Testis (tissue), 3 donors: ENCODE results near the gene CCDC73. TPM values are rescaled to one million over a fixed set of nuclear protein-coding genes. Genes with fewer than 3 reads are reported as not detected.
A peak's percentile ranks its signal among the peaks of the same experiment; 100 is the strongest.

Experiments
- DNase-seq: peaks from one replicate; pipeline ENCODE4 v3.0.0-alpha.2; 2019
- H3K27ac ChIP-seq, 2 donors: fragments of 200-600 bp; sonication (generic); one replicate each; pipeline ENCODE4 v1.5.1; 2019
- H3K27me3 ChIP-seq: fragments of 200-600 bp; sonication (generic); one replicate; pipeline ENCODE4 v1.5.1; 2019
- H3K36me3 ChIP-seq: fragments of 200-600 bp; sonication (generic); one replicate; pipeline ENCODE4 v1.5.1; 2017; ENCODE audit warnings: low read depth; ENCODE audit errors: missing control alignments
- H3K4me1 ChIP-seq: fragments of 200-600 bp; sonication (generic); one replicate; pipeline ENCODE4 v1.5.1; 2019
- H3K4me3 ChIP-seq, 2 donors: fragments of 200-600 bp; sonication (generic); one replicate each; pipeline ENCODE4 v1.5.1; 2017 to 2019
- H3K9me3 ChIP-seq: fragments of 200-600 bp; sonication (generic); one replicate; pipeline ENCODE4 v1.5.1; 2017
- CTCF ChIP-seq, 3 experiments: fragments of 450-650 bp in 2 of 3; fragments of 200-600 bp in 1 of 3; sonication (generic) in 1 of 3; IDR thresholded peaks; one replicate each; pipeline ENCODE4 v1.5.1; 2016 to 2019; ENCODE audit warnings: antibody characterized with exemption in 3 of 3, mild to moderate bottlenecking in 2 of 3, moderate library complexity in 1 of 3
- POLR2A ChIP-seq: fragments of 450-650 bp; IDR thresholded peaks from one replicate; pipeline ENCODE4 v1.6.1; 2017; ENCODE audit warnings: antibody characterized with exemption, mild to moderate bottlenecking, moderate library complexity
- WGBS, 2 donors: methylation state at CpG; one replicate each; pipeline ENCODE4 v1.1.5; 2018; 5-methylcytosine and 5-hydroxymethylcytosine counted together
- intact Hi-C: fragments of 100-400 bp; cut with DNase I; formaldehyde crosslinking; loops from one replicate; pipeline ENCODE4 v1.15.1; 2023; ENCODE audit warnings: low total_unique reads
- polyA plus RNA-seq: library from polyadenylated mRNA; stranded (reverse); fragments of 350-450 nt; fragmentation: Illumina TruSeq; extraction: RNeasy Lipid Tissue Mini Kit (QIAGEN cat#74804); gene quantifications from one replicate; pipeline ENCODE4 v1.2.3, GENCODE V29; 2014; ENCODE audit warnings: low read depth, low replicate concordance; ENCODE audit not compliant: insufficient read depth
- total RNA-seq, 2 donors: library from RNA; depleted of rRNA; stranded (reverse); fragments of >200 nt; gene quantifications; one replicate each; pipeline ENCODE4 v1.2.3, GENCODE V29; 2016

The CCDC73 gene
- total and polyA plus RNA-seq, 3 donors from 2014 or later, result 1.0 to 14.3 (median 6.6) TPM

- no peak for DNase-seq
- Histone ChIP-seq H3K4me1 (no peaks in the 10 kb centered on the region), H3K9me3 (no peaks in the 10 kb centered on the region), H3K27ac (no peak overlapping the region), H3K27me3 (no peaks in the 10 kb centered on the region), H3K4me3 (no peak overlapping the region), H3K36me3 (no peaks in the 10 kb centered on the region)
- intact Hi-C loops, result no loop called here
- WGBS, 2 donors, result 83 to 84% methylated on average over 2 of the region's 2 CpGs
- TF ChIP-seq CTCF (IDR thresholded peaks at IDR 0.05) (no peak), POLR2A (no peak)
These were observed 24.7 kb upstream of the CCDC73 start for GRCh38 chr11:32819187-32819586.

- no peak overlapping the region for H3K27ac ChIP-seq
- DNase-seq, result no peak
- TF ChIP-seq POLR2A, result no peak
- TF ChIP-seq CTCF (IDR thresholded peaks at IDR 0.05), result no peak
- 84 to 85% methylated on average over 3 of the region's 3 CpGs for WGBS, 2 donors
- no peaks in the 10 kb centered on the region for H3K4me1 ChIP-seq
- H3K4me3 ChIP-seq, result no peak overlapping the region
- no peaks in the 10 kb centered on the region for H3K36me3 ChIP-seq
- H3K27me3 ChIP-seq, result no peaks in the 10 kb centered on the region
- no peaks in the 10 kb centered on the region for H3K9me3 ChIP-seq
- intact Hi-C loops, result no loop called here
These were observed 23.4 kb upstream of the CCDC73 start for GRCh38 chr11:32817852-32818183.

GRCh38 chr11:32817181-32817851 lies 22.9 kb upstream of the CCDC73 start:
- TF ChIP-seq CTCF (IDR thresholded peaks at IDR 0.05) (no peak), POLR2A (no peak)
- no peak overlapping the region for H3K27ac ChIP-seq
- H3K9me3 ChIP-seq, result no peaks in the 10 kb centered on the region
- DNase-seq, result no peak
- intact Hi-C loops, result no loop called here
- no peaks in the 10 kb centered on the region for H3K27me3 ChIP-seq
- no peak overlapping the region for H3K4me3 ChIP-seq
- no peaks in the 10 kb centered on the region for H3K4me1 ChIP-seq
- 88 to 94% methylated on average over 4 of the region's 4 CpGs for WGBS, 2 donors
- H3K36me3 ChIP-seq, result no peaks in the 10 kb centered on the region

GRCh38 chr11:32809313-32809712 lies 14.9 kb upstream of the CCDC73 start:
- Histone ChIP-seq H3K36me3 (no peaks in the 10 kb centered on the region), H3K4me3 (no peak overlapping the region), H3K4me1 (no peaks in the 10 kb centered on the region), H3K27me3 (no peaks in the 10 kb centered on the region), H3K9me3 (no peaks in the 10 kb centered on the region), H3K27ac (no peak overlapping the region)
- WGBS, 2 donors, result 37 to 59% methylated on average over 3 of the region's 3 CpGs
- TF ChIP-seq POLR2A (no peak), CTCF (IDR thresholded peaks at IDR 0.05) (peak in 2 of 3 experiments; percentile 49 to 59)
- intact Hi-C loops, result no loop called here
- DNase-seq, result peak; percentile 87

- H3K36me3 ChIP-seq, result no peaks in the 10 kb centered on the region
- no peak overlapping the region for H3K27ac ChIP-seq
- TF ChIP-seq CTCF (IDR thresholded peaks at IDR 0.05), result no peak
- TF ChIP-seq POLR2A, result no peak
- intact Hi-C loops, result loop anchor here (10.0 kb wide), 1 partner anchor 472 kb away; no protein-coding TSS in a partner anchor
- H3K4me3 ChIP-seq, result no peak overlapping the region
- no peaks in the 10 kb centered on the region for H3K4me1 ChIP-seq
- no peaks in the 10 kb centered on the region for H3K27me3 ChIP-seq
- no peaks in the 10 kb centered on the region for H3K9me3 ChIP-seq
- 85 to 90% methylated on average over 3 of the region's 3 CpGs for WGBS, 2 donors
- no peak for DNase-seq
These were observed 2.0 kb upstream of the CCDC73 start for GRCh38 chr11:32796425-32796824.
